HUDEP-2 (cell line): ENCODE data around the gene PHYHD1.
"Not testable (repeated sequence)": the region's sequence is repeated elsewhere in the genome, so short reads cannot be mapped to it uniquely, and the experiment has no call there.

Experiments
- DNase-seq, 76 experiments: peaks; one replicate each; lab custom pipeline; 2025; ENCODE audit not compliant: unreplicated experiment in 76 of 76; lab: John Stamatoyannopoulos, UW

The PHYHD1 gene

GRCh38 chr9:128947527-128948301 lies 26.9 kb downstream of the PHYHD1 start, which contains the start of the genes DOLK and NUP188:
TSS of gene DOLK (minus strand) at chr9:128947603. CDS start at chr9:128947303, 300 bp downstream.
TSS of gene NUP188 (plus strand) at chr9:128947699. CDS start at chr9:128947720, 21 bp downstream.
- DNase-seq, result peak in 74 of 76 experiments; percentile 36 to 98 (median 93)

- DNase-seq, result not testable (repeated sequence)
Observed at GRCh38 chr9:128961403-128961802, 40.6 kb downstream of the PHYHD1 start.

GRCh38 chr9:128969491-128969890 lies 48.7 kb downstream of the PHYHD1 start:
- DNase-seq, result no peak

- DNase-seq, result no peak
Observed at GRCh38 chr9:128972956-128973355, 52.2 kb downstream of the PHYHD1 start.

GRCh38 chr9:128979111-128979510 lies 58.3 kb downstream of the PHYHD1 start:
- DNase-seq, result no peak

GRCh38 chr9:128983536-128983935 lies 62.8 kb downstream of the PHYHD1 start:
- no peak for DNase-seq

- DNase-seq, result no peak
Observed at GRCh38 chr9:128986671-128987070, 65.9 kb downstream of the PHYHD1 start.

GRCh38 chr9:128987805-128988204 lies 67.0 kb downstream of the PHYHD1 start:
- no peak for DNase-seq
